ENCODE data around the gene RPS25. TPM values are rescaled to one million over a fixed set of nuclear protein-coding genes. Genes with fewer than 3 reads are reported as not detected.
"Not testable (repeated sequence)": the region's sequence is repeated elsewhere in the genome, so short reads cannot be mapped to it uniquely, and the experiment has no call there.

Gene RPS25
- total and polyA plus RNA-seq, 4 donors: 451 to 1,390 (median 695) TPM

DNA sequence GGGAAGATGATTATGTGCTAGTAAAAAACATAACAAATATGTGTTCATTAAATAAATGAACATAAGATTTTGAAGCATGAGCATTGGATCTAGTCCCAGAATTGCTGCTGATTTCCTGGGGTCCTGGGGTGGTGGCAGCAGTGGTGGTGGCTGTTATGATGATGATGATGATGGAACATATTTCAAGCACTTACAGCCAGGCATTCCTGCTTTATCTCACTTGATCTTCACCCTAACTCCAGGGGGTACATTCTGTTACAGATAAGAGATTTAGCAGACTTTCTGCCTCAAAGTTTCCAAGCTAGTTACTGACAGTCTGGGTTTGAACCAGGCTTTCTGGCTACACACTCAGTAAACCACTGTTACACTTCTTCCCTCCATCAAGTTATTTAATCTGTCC lies 5.6 kb upstream of the RPS25 start:
- H3K27ac ChIP-seq (ENCODE audit: low read depth, low read length): no peak overlapping the region
- H3K4me1 ChIP-seq (ENCODE audit: control insufficient read depth, insufficient read depth, low read length): peaks cover 21% of the 10 kb centered on the region
- DNase-seq (ENCODE audit: low read depth in 4 of 6, low spot score in 6 of 6): no peak
- no peaks in the 10 kb centered on the region for H3K27me3 ChIP-seq (ENCODE audit: control insufficient read depth, insufficient read depth, low read length)
- no peak overlapping the region for H3K4me3 ChIP-seq (ENCODE audit: low read depth, low read length)
- no peaks in the 10 kb centered on the region for H3K9me3 ChIP-seq (ENCODE audit: control insufficient read depth, insufficient read depth, low read length)
- peaks cover 67% of the 10 kb centered on the region for H3K36me3 ChIP-seq (ENCODE audit: control insufficient read depth, insufficient read depth, low read length)

GRCh38 chr11:119021631-119022030 lies 3.5 kb upstream of the RPS25 start:
- DNase-seq (ENCODE audit: low read depth in 4 of 6, low spot score in 6 of 6): no peak
- peaks cover 23% of the 10 kb centered on the region for H3K4me1 ChIP-seq (ENCODE audit: control insufficient read depth, insufficient read depth, low read length)
- WGBS (ENCODE audit: insufficient coverage): 92% methylated on average over 3 of the region's 5 CpGs
- no peaks in the 10 kb centered on the region for H3K9me3 ChIP-seq (ENCODE audit: control insufficient read depth, insufficient read depth, low read length)
- peaks cover 50% of the 10 kb centered on the region for H3K36me3 ChIP-seq (ENCODE audit: control insufficient read depth, insufficient read depth, low read length)
- H3K27me3 ChIP-seq (ENCODE audit: control insufficient read depth, insufficient read depth, low read length): no peaks in the 10 kb centered on the region
- H3K27ac ChIP-seq (ENCODE audit: low read depth, low read length): no peak overlapping the region
- H3K4me3 ChIP-seq (ENCODE audit: low read depth, low read length): no peak overlapping the region

- Histone ChIP-seq H3K4me1 (ENCODE audit: control insufficient read depth, insufficient read depth, low read length) (peaks cover 26% of the 10 kb centered on the region), H3K27me3 (ENCODE audit: control insufficient read depth, insufficient read depth, low read length) (no peaks in the 10 kb centered on the region), H3K4me3 (ENCODE audit: low read depth, low read length) (peak overlapping the region; percentile 1), H3K9me3 (ENCODE audit: control insufficient read depth, insufficient read depth, low read length) (no peaks in the 10 kb centered on the region), H3K27ac (ENCODE audit: low read depth, low read length) (no peak overlapping the region), H3K36me3 (ENCODE audit: control insufficient read depth, insufficient read depth, low read length) (peaks cover 47% of the 10 kb centered on the region)
- WGBS (ENCODE audit: insufficient coverage): 75% methylated on average over 2 of the region's 2 CpGs
- no peak for DNase-seq (ENCODE audit: low read depth in 4 of 6, low spot score in 6 of 6)
These were observed 1.9 kb upstream of the RPS25 start for GRCh38 chr11:119019996-119020395.

DNA sequence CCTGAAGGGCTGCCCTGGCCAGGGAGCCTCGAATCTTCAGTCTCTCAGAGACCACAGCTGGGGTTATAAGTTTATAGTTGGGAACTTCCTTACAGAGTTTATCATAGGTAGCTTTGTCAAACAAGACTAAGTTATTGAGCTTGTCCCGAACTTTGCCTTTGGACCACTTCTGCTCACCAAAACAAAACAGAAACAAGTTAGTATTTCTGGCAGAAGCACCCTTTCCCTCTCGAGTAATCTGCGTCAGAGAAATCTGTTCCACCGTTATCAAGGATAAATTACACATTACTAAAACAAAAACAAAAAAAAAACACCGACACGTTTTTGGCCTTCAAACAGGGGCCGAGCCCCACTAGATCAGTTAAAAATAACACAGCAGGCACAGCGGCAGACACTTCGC lies 766 bp downstream of the RPS25 start:
- peaks cover 26% of the 10 kb centered on the region for H3K4me1 ChIP-seq (ENCODE audit: control insufficient read depth, insufficient read depth, low read length)
- peaks cover 51% of the 10 kb centered on the region for H3K36me3 ChIP-seq (ENCODE audit: control insufficient read depth, insufficient read depth, low read length)
- not testable (repeated sequence) for H3K27me3 ChIP-seq (ENCODE audit: control insufficient read depth, insufficient read depth, low read length); H3K9me3 ChIP-seq (ENCODE audit: control insufficient read depth, insufficient read depth, low read length); DNase-seq (ENCODE audit: low read depth in 4 of 6, low spot score in 6 of 6)
- peak overlapping the region; percentile 96 for H3K4me3 ChIP-seq (ENCODE audit: low read depth, low read length)
- H3K27ac ChIP-seq (ENCODE audit: low read depth, low read length): peak overlapping the region; percentile 98
- WGBS (ENCODE audit: insufficient coverage): 9% methylated on average over 8 of the region's 10 CpGs

- 85% methylated on average over 9 of the region's 14 CpGs for WGBS (ENCODE audit: insufficient coverage)
- Histone ChIP-seq H3K4me3 (ENCODE audit: low read depth, low read length) (no peak overlapping the region), H3K27me3 (ENCODE audit: control insufficient read depth, insufficient read depth, low read length) (no peaks in the 10 kb centered on the region), H3K27ac (ENCODE audit: low read depth, low read length) (no peak overlapping the region), H3K9me3 (ENCODE audit: control insufficient read depth, insufficient read depth, low read length) (no peaks in the 10 kb centered on the region), H3K36me3 (ENCODE audit: control insufficient read depth, insufficient read depth, low read length) (peaks cover 53% of the 10 kb centered on the region), H3K4me1 (ENCODE audit: control insufficient read depth, insufficient read depth, low read length) (peaks cover 26% of the 10 kb centered on the region)
- no peak for DNase-seq (ENCODE audit: low read depth in 4 of 6, low spot score in 6 of 6)
These were observed 1.7 kb downstream of the RPS25 start for GRCh38 chr11:119016216-119017009.

- no peak overlapping the region for H3K27ac ChIP-seq (ENCODE audit: low read depth, low read length)
- H3K36me3 ChIP-seq (ENCODE audit: control insufficient read depth, insufficient read depth, low read length): peaks cover 59% of the 10 kb centered on the region
- H3K4me1 ChIP-seq (ENCODE audit: control insufficient read depth, insufficient read depth, low read length): peaks cover 19% of the 10 kb centered on the region
- H3K9me3 ChIP-seq (ENCODE audit: control insufficient read depth, insufficient read depth, low read length): no peaks in the 10 kb centered on the region
- H3K27me3 ChIP-seq (ENCODE audit: control insufficient read depth, insufficient read depth, low read length): no peaks in the 10 kb centered on the region
- no peak overlapping the region for H3K4me3 ChIP-seq (ENCODE audit: low read depth, low read length)
- 79% methylated on average over 6 of the region's 8 CpGs for WGBS (ENCODE audit: insufficient coverage)
- DNase-seq (ENCODE audit: low read depth in 4 of 6, low spot score in 6 of 6): no peak
These were observed 3.0 kb downstream of the RPS25 start for GRCh38 chr11:119015054-119015611.

DNA sequence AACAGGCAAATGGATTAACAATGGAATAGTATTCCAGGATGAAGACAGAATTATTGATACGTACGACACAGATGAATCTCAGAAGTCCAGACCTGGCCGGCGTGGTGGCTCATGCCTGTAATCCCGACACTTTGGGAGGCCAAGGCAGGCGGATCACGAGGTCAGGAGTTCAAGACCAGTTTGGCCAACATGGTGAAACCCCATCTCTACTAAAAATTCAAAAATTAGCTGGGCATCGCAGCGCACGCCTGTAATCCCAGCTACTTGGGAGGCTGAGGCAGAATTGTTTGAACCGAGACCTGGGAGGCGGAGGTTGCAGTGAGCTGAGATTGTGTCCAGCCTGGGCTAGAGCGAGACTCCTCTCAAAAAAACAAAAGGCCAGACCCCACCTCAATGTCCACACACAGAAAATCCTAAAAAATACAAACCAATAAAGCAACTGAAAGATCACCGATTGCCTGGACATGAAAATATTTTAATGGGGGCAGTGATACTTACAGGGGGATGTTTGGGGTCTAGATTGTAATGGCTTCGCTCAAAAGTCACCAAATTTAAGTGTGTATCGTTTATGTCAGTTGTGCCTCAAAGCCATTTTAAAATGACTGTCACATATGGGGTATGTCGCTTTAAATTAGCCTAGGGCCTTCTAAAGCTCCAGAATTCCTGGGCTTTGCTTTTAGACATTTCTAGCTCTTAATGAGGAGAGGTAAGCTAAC lies 3.8 kb downstream of the RPS25 start:
- 95% methylated on average over 11 of the region's 17 CpGs for WGBS (ENCODE audit: insufficient coverage)
- peaks cover 66% of the 10 kb centered on the region for H3K36me3 ChIP-seq (ENCODE audit: control insufficient read depth, insufficient read depth, low read length)
- H3K27me3 ChIP-seq (ENCODE audit: control insufficient read depth, insufficient read depth, low read length): no peaks in the 10 kb centered on the region
- H3K4me1 ChIP-seq (ENCODE audit: control insufficient read depth, insufficient read depth, low read length): peaks cover 13% of the 10 kb centered on the region
- H3K9me3 ChIP-seq (ENCODE audit: control insufficient read depth, insufficient read depth, low read length): no peaks in the 10 kb centered on the region
- no peak overlapping the region for H3K27ac ChIP-seq (ENCODE audit: low read depth, low read length)
- DNase-seq (ENCODE audit: low read depth in 4 of 6, low spot score in 6 of 6): no peak
- H3K4me3 ChIP-seq (ENCODE audit: low read depth, low read length): no peak overlapping the region

GRCh38 chr11:119012629-119013170 lies 5.4 kb downstream of the RPS25 start:
- peaks cover 69% of the 10 kb centered on the region for H3K36me3 ChIP-seq (ENCODE audit: control insufficient read depth, insufficient read depth, low read length)
- H3K27me3 ChIP-seq (ENCODE audit: control insufficient read depth, insufficient read depth, low read length): no peaks in the 10 kb centered on the region
- H3K27ac ChIP-seq (ENCODE audit: low read depth, low read length): no peak overlapping the region
- WGBS (ENCODE audit: insufficient coverage): 100% methylated on average over 1 of the region's 3 CpGs
- no peak for DNase-seq (ENCODE audit: low read depth in 4 of 6, low spot score in 6 of 6)
- peaks cover 8% of the 10 kb centered on the region for H3K4me1 ChIP-seq (ENCODE audit: control insufficient read depth, insufficient read depth, low read length)
- H3K4me3 ChIP-seq (ENCODE audit: low read depth, low read length): no peak overlapping the region
- no peaks in the 10 kb centered on the region for H3K9me3 ChIP-seq (ENCODE audit: control insufficient read depth, insufficient read depth, low read length)

- DNase-seq (ENCODE audit: low read depth in 4 of 6, low spot score in 6 of 6): no peak
- Histone ChIP-seq H3K27ac (ENCODE audit: low read depth, low read length) (no peak overlapping the region), H3K36me3 (ENCODE audit: control insufficient read depth, insufficient read depth, low read length) (peaks cover 78% of the 10 kb centered on the region), H3K4me3 (ENCODE audit: low read depth, low read length) (no peak overlapping the region), H3K9me3 (ENCODE audit: control insufficient read depth, insufficient read depth, low read length) (no peaks in the 10 kb centered on the region), H3K4me1 (ENCODE audit: control insufficient read depth, insufficient read depth, low read length) (peaks cover 2% of the 10 kb centered on the region), H3K27me3 (ENCODE audit: control insufficient read depth, insufficient read depth, low read length) (no peaks in the 10 kb centered on the region)
- WGBS (ENCODE audit: insufficient coverage): 89% methylated on average over 2 of the region's 6 CpGs
These were observed 6.6 kb downstream of the RPS25 start for GRCh38 chr11:119011476-119012053.

All from spinal cord (tissue), 10 donors.